Activated T-cell treated with anti-CD3 and anti-CD28 coated beads, Interleukin-2, amount 50 U/mL, for 72 hours (primary cell): ENCODE data around the gene MGME1. TPM values are rescaled to one million over a fixed set of nuclear protein-coding genes. Genes with fewer than 3 reads are reported as not detected.
A peak's percentile ranks its signal among the peaks of the same experiment; 100 is the strongest.
"Not testable (repeated sequence)": the region's sequence is repeated elsewhere in the genome, so short reads cannot be mapped to it uniquely, and the experiment has no call there.

Source experiments
- ATAC-seq, 2 donors: fragments of 150-1000 bp; cut with Tn5 transposase; replicated peaks in 1 of 2; 2 replicates each; pipeline ENCODE4 v1.10.0; 2021; ENCODE audit warnings: moderate library complexity in 2 of 2, mild to moderate bottlenecking in 1 of 2
- DNase-seq, 2 donors: peaks; one replicate each; pipeline ENCODE4 v3.0.0; 2021 to 2022; ENCODE audit warnings: mixed read lengths in 1 of 2
- H3K27ac Mint-ChIP-seq: one replicate; pipeline ENCODE4 v1.8.0; 2022; ENCODE audit warnings: mild to moderate bottlenecking, moderate library complexity, mixed read lengths
- H3K27me3 Mint-ChIP-seq: one replicate; pipeline ENCODE4 v1.8.0; 2022; ENCODE audit warnings: low read depth, mixed read lengths
- H3K36me3 Mint-ChIP-seq, 2 donors: one replicate each; pipeline ENCODE4 v1.8.0; 2022; ENCODE audit warnings: mixed read lengths in 2 of 2, mild to moderate bottlenecking in 1 of 2; ENCODE audit not compliant: insufficient read depth in 2 of 2
- H3K4me1 Mint-ChIP-seq: one replicate; pipeline ENCODE4 v1.8.0; 2022; ENCODE audit warnings: low read depth, mixed read lengths
- H3K4me3 Mint-ChIP-seq, 2 donors: one replicate each; pipeline ENCODE4 v1.8.0; 2022; ENCODE audit warnings: mild to moderate bottlenecking in 2 of 2, mixed read lengths in 2 of 2, moderate library complexity in 2 of 2
- H3K9me3 Mint-ChIP-seq, 2 donors: one replicate each; pipeline ENCODE4 v1.8.0; 2022; ENCODE audit warnings: mixed read lengths in 2 of 2
- total RNA-seq, 2 donors: library from RNA; stranded (reverse); gene quantifications; one replicate each; pipeline ENCODE4 v1.2.3, GENCODE V29; 2022

The MGME1 gene
- total RNA-seq, 2 donors from 2014 or later: 41.1 to 47.0 TPM

DNA sequence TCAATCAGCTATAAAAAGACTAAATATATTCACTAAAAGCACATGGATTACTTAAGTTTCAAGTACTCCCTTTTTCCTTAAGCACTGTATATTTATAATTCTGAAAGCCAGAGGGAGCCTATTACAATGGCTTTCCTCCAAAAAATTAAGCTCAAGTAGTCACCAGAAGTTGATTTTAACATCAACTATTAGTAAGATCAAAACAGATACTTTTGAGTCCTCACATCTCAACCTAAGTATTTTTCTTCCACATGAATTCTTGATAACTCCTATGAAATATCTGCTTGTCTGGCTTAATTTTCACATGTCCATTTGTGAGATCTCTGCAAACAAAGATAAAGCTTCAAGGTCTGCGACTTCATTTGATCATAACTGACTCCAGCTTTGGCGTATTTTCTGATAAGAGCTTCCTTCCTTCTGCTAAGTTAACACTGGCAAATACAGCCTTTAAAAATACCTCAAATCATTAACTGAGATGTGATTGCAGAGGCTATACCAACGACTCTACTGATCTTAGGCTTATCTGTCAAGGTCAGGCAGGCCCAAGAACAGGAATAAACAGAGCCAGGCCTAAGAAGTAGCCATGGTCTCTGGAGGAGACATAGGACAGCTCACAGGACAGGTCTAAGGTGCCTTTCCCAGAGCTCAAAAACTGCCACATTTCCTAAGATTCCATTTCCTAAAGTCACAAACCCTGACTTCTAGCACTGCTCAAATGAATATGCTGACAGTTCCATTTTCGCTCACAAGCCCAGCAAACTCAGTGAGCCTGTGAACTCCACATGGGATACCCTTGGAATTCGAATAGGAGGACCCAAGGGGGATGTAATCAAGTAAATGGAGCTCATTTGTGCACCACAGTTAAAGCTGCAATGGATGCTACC, 10.2 kb upstream of the MGME1 start:
- no peak for DNase-seq
- Mint-ChIP-seq H3K4me1 (peaks cover 80% of the 10 kb centered on the region), H3K4me3 (peak overlapping the region in 1 of 2 donors; percentile 93), H3K9me3 (no peaks in the 10 kb centered on the region), H3K27ac (peak overlapping the region; percentile 86), H3K36me3 (peaks cover 10 to 40% of the 10 kb centered on the region in 2 donors), H3K27me3 (no peaks in the 10 kb centered on the region)
- ATAC-seq: no peak

DNA sequence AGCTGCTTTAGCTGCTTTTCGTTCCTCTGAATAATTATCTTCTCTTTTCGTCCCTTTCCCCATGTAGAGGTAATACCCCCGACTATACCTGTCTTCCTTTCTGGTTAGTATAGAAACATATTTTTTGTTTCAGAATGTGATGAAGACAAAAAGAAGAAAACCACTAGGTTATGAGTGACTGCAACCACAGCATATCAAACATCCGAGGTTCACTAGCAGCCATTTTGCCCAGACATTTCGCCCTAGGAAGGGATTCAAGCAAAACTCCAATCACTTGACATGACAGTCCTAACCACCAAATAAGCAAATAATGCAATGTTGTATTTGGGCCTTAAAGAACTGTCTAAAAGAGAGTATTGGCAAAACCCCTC, 9.6 kb upstream of the MGME1 start:
- Mint-ChIP-seq H3K4me1 (peaks cover 86% of the 10 kb centered on the region), H3K27me3 (no peaks in the 10 kb centered on the region), H3K9me3 (no peaks in the 10 kb centered on the region), H3K27ac (peak overlapping the region; percentile 96), H3K4me3 (peak overlapping the region; percentile 61 to 93), H3K36me3 (peaks cover 6 to 33% of the 10 kb centered on the region in 2 donors)
- DNase-seq (no peak), ATAC-seq (peak; percentile 35 to 56)

DNA sequence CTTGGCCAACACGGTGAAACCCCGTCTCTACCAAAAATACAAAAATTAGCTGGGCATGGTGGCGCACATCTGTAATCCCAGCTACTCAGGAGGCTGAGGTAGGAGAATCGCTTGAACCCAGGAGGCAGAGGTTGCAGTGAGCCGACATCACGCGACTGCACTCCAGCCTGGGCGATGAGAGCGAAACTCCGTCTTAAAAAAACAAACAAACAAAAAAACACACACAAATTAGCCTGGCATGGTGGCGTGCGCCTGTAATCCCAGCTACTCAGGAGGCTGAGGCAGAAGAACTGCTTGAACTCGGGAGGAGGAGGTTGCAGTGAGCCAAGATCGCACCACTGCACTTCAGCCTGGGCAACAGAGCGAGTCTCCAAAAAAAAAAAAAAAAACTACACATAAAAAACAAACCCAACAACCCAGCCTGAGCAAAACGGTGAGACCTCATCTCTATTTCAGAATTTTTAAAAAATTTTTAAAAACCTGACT, 8.4 kb upstream of the MGME1 start:
- not testable (repeated sequence) for H3K27me3 Mint-ChIP-seq, ATAC-seq, DNase-seq, H3K9me3 Mint-ChIP-seq
- H3K4me3 Mint-ChIP-seq: peak overlapping the region; percentile 61 to 93
- peaks cover 6 to 21% of the 10 kb centered on the region in 2 donors for H3K36me3 Mint-ChIP-seq
- H3K4me1 Mint-ChIP-seq: peaks cover 88% of the 10 kb centered on the region
- H3K27ac Mint-ChIP-seq: peak overlapping the region; percentile 78

DNA sequence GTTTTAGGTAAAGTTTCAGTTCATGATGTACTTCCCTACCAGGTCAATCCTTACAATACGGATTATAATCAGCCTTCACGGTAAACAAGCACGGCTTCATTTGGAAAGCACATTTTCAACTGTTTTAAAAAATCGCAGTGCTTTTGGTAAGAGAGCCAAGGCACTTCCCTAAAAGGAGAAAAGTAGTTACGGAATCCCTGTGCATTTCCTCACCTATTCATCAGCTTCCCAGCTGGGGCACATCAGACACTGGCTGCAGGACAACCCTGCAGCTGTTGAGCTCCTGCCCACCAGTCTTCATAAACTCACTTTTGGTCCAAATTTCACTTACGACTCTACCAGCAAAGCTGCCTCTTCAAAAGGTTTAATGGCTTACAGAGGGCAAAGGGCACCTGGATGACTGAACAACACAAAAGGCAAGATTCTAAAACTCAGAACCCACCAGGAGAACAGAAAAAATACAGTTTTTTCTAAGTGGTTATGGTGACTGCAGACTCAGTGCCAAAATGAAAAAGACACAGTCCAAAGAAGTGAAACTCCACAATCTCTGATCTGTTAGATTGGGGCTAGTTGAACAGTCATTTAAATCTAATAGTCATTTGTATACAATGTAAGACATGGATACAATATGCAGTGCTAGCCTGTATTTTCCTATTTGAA, 7.8 kb upstream of the MGME1 start:
- Mint-ChIP-seq H3K36me3 (peaks cover 9 to 22% of the 10 kb centered on the region in 2 donors), H3K27ac (peak overlapping the region; percentile 78), H3K4me1 (peaks cover 88% of the 10 kb centered on the region), H3K4me3 (peak overlapping the region; percentile 42 to 93), H3K27me3 (no peaks in the 10 kb centered on the region), H3K9me3 (no peaks in the 10 kb centered on the region)
- ATAC-seq (peak; percentile 46 to 60), DNase-seq (no peak)

DNA sequence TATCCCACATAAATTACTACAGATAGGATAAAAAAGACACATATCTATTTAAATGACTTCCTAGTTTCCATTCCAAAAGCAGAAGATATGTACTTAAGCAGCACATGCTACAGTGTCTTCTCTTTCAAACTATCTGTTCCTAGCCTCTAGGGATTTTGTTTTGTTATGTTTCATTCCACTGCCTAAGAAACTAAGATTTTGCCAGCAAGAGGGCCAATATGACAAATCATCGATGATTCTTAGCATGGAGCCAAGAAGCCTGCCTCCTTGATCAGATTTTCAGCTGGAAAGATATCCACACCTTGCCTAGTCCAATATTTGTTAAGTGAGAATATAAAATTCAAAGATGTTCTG, 7.3 kb upstream of the MGME1 start:
- ATAC-seq: peak in 1 of 2 donors; percentile 1
- peaks cover 12 to 27% of the 10 kb centered on the region in 2 donors for H3K36me3 Mint-ChIP-seq

DNA sequence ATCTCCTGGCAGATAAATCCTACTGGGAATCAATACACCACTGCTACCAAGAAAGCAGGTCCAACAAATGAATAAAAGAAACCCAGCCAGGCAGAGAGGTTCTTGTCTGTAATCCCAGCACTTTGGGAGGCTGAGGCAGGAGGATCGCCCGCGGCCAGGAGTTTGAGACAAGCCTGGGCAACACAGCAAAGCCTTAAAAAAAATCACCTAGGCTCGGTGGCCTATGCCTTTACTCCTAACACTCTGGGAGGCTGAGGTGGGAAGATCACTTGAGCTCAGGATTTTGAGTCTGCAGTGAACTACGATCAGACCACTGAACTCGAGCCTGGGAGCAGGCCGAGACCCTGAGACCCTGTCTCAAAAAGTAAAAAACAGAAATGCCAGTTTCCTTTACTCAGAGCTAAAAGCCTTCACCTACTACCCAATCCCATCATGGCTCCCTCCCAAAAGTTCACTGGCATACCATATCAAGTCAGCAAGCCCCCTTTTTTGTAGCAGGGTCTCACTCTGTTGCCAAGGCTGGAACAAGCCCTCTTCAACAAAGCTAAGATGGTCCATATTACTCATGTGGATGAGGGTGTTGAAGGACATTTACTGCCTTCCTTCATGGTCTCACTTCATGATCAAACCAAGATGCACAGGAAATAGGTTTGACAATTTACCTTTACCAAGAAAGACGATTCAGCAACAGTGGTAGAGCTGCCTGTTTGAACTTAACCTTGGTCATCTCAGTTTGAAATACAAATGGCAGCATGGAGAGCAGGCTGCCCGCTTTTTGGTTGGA, 5.5 kb upstream of the MGME1 start:
- H3K4me3 Mint-ChIP-seq: peak overlapping the region; percentile 98 to 100

More for the DNA sequence above, 7.3 kb upstream of the MGME1 start:
- Mint-ChIP-seq H3K4me3 (peak overlapping the region; percentile 42 to 93), H3K27ac (peak overlapping the region; percentile 78), H3K4me1 (peaks cover 89% of the 10 kb centered on the region), H3K9me3 (no peaks in the 10 kb centered on the region), H3K27me3 (no peaks in the 10 kb centered on the region)
- DNase-seq: no peak

DNA sequence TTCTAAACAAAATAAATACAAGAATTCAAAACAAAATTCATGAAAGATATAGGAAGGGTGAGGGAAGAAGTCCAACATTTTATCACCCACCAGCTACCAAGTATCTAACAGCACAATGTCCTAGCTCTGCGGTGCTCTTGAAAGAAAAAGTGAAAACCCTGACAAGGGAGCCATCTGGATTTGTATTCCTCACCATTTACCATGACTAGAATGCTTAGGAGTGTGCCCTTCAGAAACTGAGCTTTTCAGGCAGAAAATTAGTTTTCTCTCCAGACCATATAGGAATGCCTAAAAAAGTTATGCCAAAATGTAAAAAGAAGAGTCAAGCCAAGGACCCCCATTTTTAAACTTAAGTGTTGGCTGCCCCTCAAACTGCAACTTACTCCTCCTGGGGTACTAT, 4.7 kb upstream of the MGME1 start:
- Mint-ChIP-seq H3K36me3 (peaks cover 22 to 35% of the 10 kb centered on the region in 2 donors), H3K27ac (peak overlapping the region; percentile 99), H3K4me3 (peak overlapping the region; percentile 98 to 100), H3K9me3 (no peaks in the 10 kb centered on the region), H3K4me1 (peaks cover 76% of the 10 kb centered on the region), H3K27me3 (no peaks in the 10 kb centered on the region)
- ATAC-seq (no peak), DNase-seq (no peak)

More for the DNA sequence above, 5.5 kb upstream of the MGME1 start:
- Mint-ChIP-seq H3K9me3 (no peaks in the 10 kb centered on the region), H3K36me3 (peaks cover 22 to 35% of the 10 kb centered on the region in 2 donors), H3K27ac (peak overlapping the region; percentile 99), H3K4me1 (peaks cover 84% of the 10 kb centered on the region), H3K27me3 (no peaks in the 10 kb centered on the region)
- no peak for ATAC-seq
- no peak for DNase-seq

DNA sequence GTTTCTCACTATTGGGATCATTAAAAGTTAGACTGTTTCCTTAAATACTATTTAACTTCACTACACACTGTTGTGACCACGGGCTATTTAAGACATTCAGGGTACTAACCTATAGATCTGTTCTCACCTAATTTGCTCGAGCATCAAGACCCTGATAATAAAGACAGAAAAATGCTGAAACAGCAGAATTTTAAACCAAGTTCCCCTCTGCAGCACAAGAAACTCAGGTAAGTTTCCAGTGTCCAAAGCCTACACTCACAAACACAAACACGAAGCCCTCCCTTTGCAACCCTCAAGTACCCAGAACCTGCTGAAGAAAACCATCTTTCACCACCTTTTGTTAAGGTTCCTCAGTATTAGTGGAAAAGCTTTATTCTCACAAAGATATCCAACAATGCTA, 4.2 kb upstream of the MGME1 start:
- H3K4me1 Mint-ChIP-seq: peaks cover 71% of the 10 kb centered on the region
- peaks cover 22 to 37% of the 10 kb centered on the region in 2 donors for H3K36me3 Mint-ChIP-seq
- H3K27me3 Mint-ChIP-seq: no peaks in the 10 kb centered on the region

DNA sequence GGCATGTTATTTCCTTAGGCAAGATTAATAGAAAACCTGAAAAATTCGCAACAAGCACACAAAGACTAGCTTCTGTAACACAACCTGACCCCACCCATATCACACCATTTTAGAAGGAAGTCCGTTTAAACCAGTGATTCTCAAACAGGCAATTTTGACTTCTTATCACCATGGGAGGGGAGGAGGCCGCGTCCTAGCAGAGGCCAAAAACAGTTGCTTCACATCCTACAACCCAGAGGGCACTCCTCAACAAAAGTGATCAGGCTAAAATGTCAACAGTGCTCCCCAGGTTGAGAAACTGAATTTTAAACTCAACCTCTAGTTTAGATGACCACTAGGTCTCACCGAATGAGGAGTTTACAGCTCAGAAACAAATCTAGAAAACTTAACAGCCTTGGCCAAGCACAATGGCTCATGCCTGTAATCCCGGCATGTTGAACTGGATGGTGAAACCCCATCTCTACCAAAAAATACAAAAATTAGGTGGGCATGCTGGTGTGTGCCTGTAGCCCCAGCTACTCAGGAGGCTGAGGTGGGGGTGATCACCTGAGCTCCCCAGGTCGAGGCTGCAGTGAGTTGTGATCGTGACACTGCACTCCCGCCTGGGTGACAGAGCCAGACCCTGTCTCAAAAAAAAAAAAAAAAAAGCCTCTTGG, 3.6 kb upstream of the MGME1 start:
- peak overlapping the region; percentile 98 to 100 for H3K4me3 Mint-ChIP-seq
- peaks cover 65% of the 10 kb centered on the region for H3K4me1 Mint-ChIP-seq
- no peak for DNase-seq

More for the DNA sequence above, 4.2 kb upstream of the MGME1 start:
- DNase-seq (no peak), ATAC-seq (no peak)
- peak overlapping the region; percentile 98 to 100 for H3K4me3 Mint-ChIP-seq
- no peaks in the 10 kb centered on the region for H3K9me3 Mint-ChIP-seq
- peak overlapping the region; percentile 99 for H3K27ac Mint-ChIP-seq

DNA sequence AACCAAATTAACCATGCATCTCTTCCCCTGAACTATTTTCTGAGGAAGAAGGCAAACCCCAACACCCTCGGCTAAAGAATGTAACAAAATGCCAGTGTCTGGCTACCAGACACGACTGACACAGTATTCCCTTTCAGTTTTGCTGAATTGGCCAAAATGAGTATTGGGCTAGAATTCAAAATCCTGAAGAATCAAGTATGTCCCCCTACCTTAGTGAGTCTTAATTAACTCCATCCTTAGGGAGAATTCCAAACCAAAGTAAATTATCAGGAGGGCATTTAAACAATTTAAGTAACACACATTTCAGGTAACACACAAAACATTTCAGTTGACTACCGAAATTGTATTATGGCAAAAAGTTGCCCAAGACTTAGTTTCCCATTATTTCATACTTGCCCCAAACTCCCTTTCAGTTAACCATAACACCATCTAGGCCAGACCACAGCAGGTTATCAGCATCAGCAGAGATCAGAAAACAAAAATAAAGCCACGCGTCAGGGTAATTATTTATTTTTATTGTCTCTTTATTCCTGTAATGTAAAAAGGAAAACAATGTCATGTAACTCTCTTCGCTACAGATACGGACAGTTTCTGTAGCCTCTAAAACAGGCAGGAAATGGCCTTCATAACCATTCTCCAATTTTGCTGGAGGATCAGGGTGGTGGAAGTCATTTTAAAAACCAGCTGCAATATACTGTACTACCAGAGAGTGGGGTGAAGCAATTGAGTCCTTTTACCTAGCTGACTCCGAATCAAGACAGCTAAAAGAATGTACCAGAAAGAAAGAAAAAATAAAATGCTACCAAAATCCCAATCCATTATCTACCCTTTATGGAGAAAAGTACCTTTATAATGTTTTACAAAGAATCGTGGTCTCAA, 2.1 kb upstream of the MGME1 start:
- no peaks in the 10 kb centered on the region for H3K9me3 Mint-ChIP-seq
- DNase-seq: no peak
- H3K4me1 Mint-ChIP-seq: peaks cover 64% of the 10 kb centered on the region
- no peaks in the 10 kb centered on the region for H3K27me3 Mint-ChIP-seq
- peak overlapping the region; percentile 98 to 100 for H3K4me3 Mint-ChIP-seq
- peaks cover 26 to 46% of the 10 kb centered on the region in 2 donors for H3K36me3 Mint-ChIP-seq
- peak overlapping the region; percentile 99 for H3K27ac Mint-ChIP-seq
- no peak for ATAC-seq

More for the DNA sequence above, 3.6 kb upstream of the MGME1 start:
- Mint-ChIP-seq H3K27me3 (no peaks in the 10 kb centered on the region), H3K36me3 (peaks cover 26 to 42% of the 10 kb centered on the region in 2 donors), H3K27ac (peak overlapping the region; percentile 99), H3K9me3 (no peaks in the 10 kb centered on the region)
- no peak for ATAC-seq

DNA sequence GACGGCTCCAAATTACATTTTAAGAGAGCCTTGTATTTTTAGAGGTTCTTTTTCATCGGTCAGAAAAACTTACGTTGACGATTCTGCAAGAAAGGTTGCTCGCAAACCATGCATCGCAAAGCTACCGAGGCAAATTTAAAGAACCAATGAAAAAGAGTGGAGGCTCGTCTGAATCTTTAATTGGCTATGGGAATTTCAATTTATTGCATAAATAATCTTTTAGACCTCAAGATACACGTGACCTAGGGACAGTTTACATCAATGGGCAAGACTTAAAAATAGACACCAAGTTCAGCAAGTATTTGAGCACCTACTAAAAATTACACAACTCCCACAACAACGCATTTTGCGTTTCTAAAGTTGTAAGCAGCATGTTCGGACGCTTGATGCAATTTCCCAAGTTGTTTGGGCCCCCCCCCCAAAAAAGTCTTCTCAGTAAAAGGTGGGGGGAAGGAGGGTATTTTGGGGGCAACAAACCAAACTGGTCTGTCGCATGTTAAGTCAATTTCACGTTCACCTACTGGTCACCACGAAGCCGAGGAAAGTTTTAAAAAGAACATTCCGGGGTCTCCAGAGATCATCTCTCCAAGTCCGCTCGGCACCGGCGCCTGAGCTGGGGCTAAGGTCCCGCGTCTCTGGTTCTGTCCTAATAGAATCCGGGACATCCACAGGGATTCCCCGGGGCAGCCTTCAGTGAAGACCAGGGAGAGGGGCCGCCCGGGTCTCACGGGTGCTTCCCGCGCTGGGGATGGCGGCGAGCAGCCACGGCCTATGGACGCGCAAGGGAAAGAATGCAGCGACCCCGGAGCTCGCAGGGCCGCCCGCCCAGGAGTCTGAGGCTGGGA, 1.1 kb upstream of the MGME1 start:
- peaks cover 28 to 52% of the 10 kb centered on the region in 2 donors for H3K36me3 Mint-ChIP-seq
- no peak for DNase-seq
- peak overlapping the region; percentile 98 to 100 for H3K4me3 Mint-ChIP-seq
- ATAC-seq: peak in 1 of 2 donors; percentile 1
- peaks cover 64% of the 10 kb centered on the region for H3K4me1 Mint-ChIP-seq
- H3K27ac Mint-ChIP-seq: peak overlapping the region; percentile 99
- no peaks in the 10 kb centered on the region for H3K27me3 Mint-ChIP-seq
- no peaks in the 10 kb centered on the region for H3K9me3 Mint-ChIP-seq
